H9 (cell line): ENCODE measurements around the gene ATG5. TPM values are rescaled to one million over a fixed set of nuclear protein-coding genes. Genes with fewer than 3 reads are reported as not detected.

Experiments
- DNase-seq: peaks from one replicate; pipeline ENCODE4 v3.0.0-alpha.2; 2017
- H2AFZ ChIP-seq: one replicate; pipeline ENCODE4 v1.6.1; 2013; ENCODE audit warnings: mild to moderate bottlenecking, low read length, control low read depth, moderate library complexity
- H2AK5ac ChIP-seq: 2 replicates; pipeline ENCODE4 v1.6.1; 2013; ENCODE audit warnings: low read length, control low read depth, mixed read lengths; ENCODE audit not compliant: insufficient read length
- H2BK120ac ChIP-seq: one replicate; pipeline ENCODE4 v1.6.1; 2013; ENCODE audit warnings: low read depth, mild to moderate bottlenecking, low read length, control low read depth, inconsistent platforms; ENCODE audit not compliant: poor library complexity, severe bottlenecking
- H2BK12ac ChIP-seq: 2 replicates; pipeline ENCODE4 v1.6.1; 2013; ENCODE audit warnings: low read length, control low read depth, mixed read lengths, low read depth; ENCODE audit not compliant: insufficient read length
- H2BK15ac ChIP-seq: 2 replicates; pipeline ENCODE4 v1.6.1; 2013; ENCODE audit warnings: low read depth, low read length, control low read depth
- H2BK20ac ChIP-seq: one replicate; pipeline ENCODE4 v1.6.1; 2013; ENCODE audit warnings: low read depth, mild to moderate bottlenecking, low read length, control low read depth, inconsistent platforms; ENCODE audit not compliant: poor library complexity, severe bottlenecking
- H2BK5ac ChIP-seq: 2 replicates; pipeline ENCODE4 v1.6.1; 2013; ENCODE audit warnings: low read length, control low read depth, mixed read lengths; ENCODE audit not compliant: insufficient read length
- H3K14ac ChIP-seq: 2 replicates; pipeline ENCODE4 v1.6.1; 2013; ENCODE audit warnings: low read length, control low read depth; ENCODE audit not compliant: insufficient read depth
- H3K18ac ChIP-seq: 2 replicates; pipeline ENCODE4 v1.6.1; 2013; ENCODE audit warnings: low read depth, mild to moderate bottlenecking, mixed read lengths, low read length, control low read depth; ENCODE audit not compliant: insufficient read length
- H3K23ac ChIP-seq: 2 replicates; pipeline ENCODE4 v1.6.1; 2013; ENCODE audit warnings: low read length, control low read depth, mixed read lengths, low read depth; ENCODE audit not compliant: insufficient read length
- H3K23me2 ChIP-seq: 2 replicates; pipeline ENCODE4 v1.6.1; 2013; ENCODE audit warnings: low read depth, mild to moderate bottlenecking, mixed read lengths, low read length, control low read depth; ENCODE audit not compliant: insufficient read length, poor library complexity, severe bottlenecking
- H3K27ac ChIP-seq: 2 replicates; pipeline ENCODE4 v1.5.1; 2013; ENCODE audit warnings: low read length, control low read depth, mixed read lengths, low read depth; ENCODE audit not compliant: insufficient read length
- H3K27me3 ChIP-seq: 2 replicates; pipeline ENCODE4 v1.6.1; 2013; ENCODE audit warnings: low read length, control low read depth, inconsistent platforms; ENCODE audit not compliant: insufficient read depth
- H3K4ac ChIP-seq: 2 replicates; pipeline ENCODE4 v1.6.1; 2013; ENCODE audit warnings: low read depth, mild to moderate bottlenecking, control low read depth, inconsistent platforms, low read length, moderate library complexity
- H3K4me1 ChIP-seq: 2 replicates; pipeline ENCODE4 v1.6.1; 2013; ENCODE audit warnings: low read length, control low read depth, inconsistent platforms; ENCODE audit not compliant: insufficient read depth
- H3K4me2 ChIP-seq: 2 replicates; pipeline ENCODE4 v1.6.1; 2013; ENCODE audit warnings: low read length, control low read depth, mixed read lengths; ENCODE audit not compliant: insufficient read length, insufficient read depth
- H3K56ac ChIP-seq: 2 replicates; pipeline ENCODE4 v1.6.1; 2013; ENCODE audit warnings: low read depth, mild to moderate bottlenecking, mixed read lengths, low read length, control low read depth; ENCODE audit not compliant: insufficient read length
- H3K79me1 ChIP-seq: 2 replicates; pipeline ENCODE4 v1.6.1; 2013; ENCODE audit warnings: low read depth, mild to moderate bottlenecking, moderate library complexity, low read length, control low read depth, inconsistent platforms; ENCODE audit not compliant: insufficient read depth, poor library complexity, severe bottlenecking
- H3K79me2 ChIP-seq: 2 replicates; pipeline ENCODE4 v1.6.1; 2013; ENCODE audit warnings: low read length, control low read depth, inconsistent platforms; ENCODE audit not compliant: insufficient read depth
- H3K9ac ChIP-seq: 2 replicates; pipeline ENCODE4 v1.6.1; 2013; ENCODE audit warnings: low read length, control low read depth, mixed read lengths; ENCODE audit not compliant: insufficient read length; ENCODE audit errors: extremely low read depth
- H3K9me3 ChIP-seq: one replicate; pipeline ENCODE4 v1.6.1; 2013; ENCODE audit warnings: low read depth, low read length, inconsistent platforms; ENCODE audit not compliant: control insufficient read depth
- H3T11ph ChIP-seq: one replicate; pipeline ENCODE4 v1.6.1; 2013; ENCODE audit warnings: mild to moderate bottlenecking, low read length, control low read depth, inconsistent platforms
- H4K20me1 ChIP-seq: one replicate; pipeline ENCODE4 v1.6.1; 2013; ENCODE audit not compliant: control insufficient read depth, insufficient read length, insufficient read depth
- H4K5ac ChIP-seq: 2 replicates; pipeline ENCODE4 v1.6.1; 2013; ENCODE audit warnings: low read depth, mild to moderate bottlenecking, mixed read lengths, low read length, control low read depth; ENCODE audit not compliant: insufficient read length
- H4K8ac ChIP-seq: replicated peaks from 2 replicates; pipeline ENCODE4 v1.6.1; 2013; ENCODE audit warnings: low read length, control low read depth, mixed read lengths, low read depth; ENCODE audit not compliant: insufficient read length
- H4K91ac ChIP-seq: 2 replicates; pipeline ENCODE4 v1.6.1; 2013; ENCODE audit warnings: low read depth, mild to moderate bottlenecking, moderate library complexity, mixed read lengths, low read length, control low read depth; ENCODE audit not compliant: insufficient read length
- H3K27ac Mint-ChIP-seq, 3 experiments: 2 replicates in 2 of 3; 3 replicates in 1 of 3; pipeline ENCODE4 v1.8.0; 2020 to 2021; ENCODE audit warnings: mixed read lengths in 3 of 3, mild to moderate bottlenecking in 1 of 3, moderate library complexity in 1 of 3
- H3K27me3 Mint-ChIP-seq: 2 replicates; pipeline ENCODE4 v1.8.0; 2021; ENCODE audit warnings: low read depth, mild to moderate bottlenecking, moderate library complexity, mixed read lengths
- H3K36me3 Mint-ChIP-seq, 3 experiments: 2 replicates in 2 of 3; 3 replicates in 1 of 3; pipeline ENCODE4 v1.8.0; 2020 to 2021; ENCODE audit warnings: low read depth in 3 of 3, mixed read lengths in 3 of 3; ENCODE audit not compliant: insufficient read depth in 1 of 3
- H3K4me1 Mint-ChIP-seq, 2 experiments: 2 replicates each; pipeline ENCODE4 v1.8.0; 2020; ENCODE audit warnings: mixed read lengths in 2 of 2
- H3K4me3 Mint-ChIP-seq, 2 experiments: 2 replicates in 1 of 2; 3 replicates in 1 of 2; pipeline ENCODE4 v1.8.0; 2020 to 2021; ENCODE audit warnings: mild to moderate bottlenecking in 2 of 2, mixed read lengths in 2 of 2, moderate library complexity in 1 of 2
- H3K9me3 Mint-ChIP-seq, 2 experiments: 2 replicates in 1 of 2; 3 replicates in 1 of 2; pipeline ENCODE4 v1.8.0; 2020; ENCODE audit warnings: mild to moderate bottlenecking in 2 of 2, mixed read lengths in 2 of 2, moderate library complexity in 1 of 2
- CTCF ChIP-seq: fragments of 200-600 bp; sonication (generic); conservative IDR thresholded peaks from 3 replicates; pipeline ENCODE4 v1.8.0; 2021; ENCODE audit warnings: antibody characterized with exemption, mild to moderate bottlenecking
- whole genome bisulfite sequencing: extraction: QIAGEN DNeasy Blood & Tissue Kit; methylation state at CpG from one replicate; pipeline ENCODE4 v1.1.7; 2013; ENCODE audit warnings: missing lambda C conversion rate, low lambda C conversion rate, mixed read lengths; ENCODE audit not compliant: insufficient read length; ENCODE audit errors: extremely low coverage; 5-methylcytosine and 5-hydroxymethylcytosine counted together
- total RNA-seq: library from RNA; stranded (reverse); gene quantifications from 2 replicates; pipeline ENCODE4 v1.2.1, GENCODE V29; 2021

Gene ATG5
- total RNA-seq, 1 experiment from 2014 or later = 36.7 TPM

GRCh38 chr6:106186172-106186571 is 139.4 kb downstream of the ATG5 start:
- Histone ChIP-seq H4K5ac (no peak overlapping the region), H3K4me2 (no peak overlapping the region), H2BK120ac (no peak overlapping the region), H3T11ph (no peak overlapping the region), H2BK20ac (no peak overlapping the region), H2AK5ac (no peak overlapping the region), H2BK15ac (no peak overlapping the region), H2BK5ac (no peak overlapping the region), H3K4ac (no peak overlapping the region), H3K27me3 (no peaks in the 10 kb centered on the region), H3K18ac (no peak overlapping the region), H4K91ac (no peak overlapping the region), H3K9me3 (no peaks in the 10 kb centered on the region), H3K79me1 (no peaks in the 10 kb centered on the region), H3K23me2 (no peaks in the 10 kb centered on the region), H3K9ac (no peak overlapping the region), H4K20me1 (no peaks in the 10 kb centered on the region), H3K14ac (no peak overlapping the region), H2AFZ (no peak overlapping the region), H3K23ac (no peak overlapping the region), H3K79me2 (no peaks in the 10 kb centered on the region), H3K56ac (no peak overlapping the region), H4K8ac (no peak overlapping the region), H3K27ac (no peak overlapping the region), H3K4me1 (no peaks in the 10 kb centered on the region), H2BK12ac (no peak overlapping the region)
- peaks cover 9 to 14% of the 10 kb centered on the region in 2 experiments for H3K4me1 Mint-ChIP-seq
- WGBS = no CpG with 5 or more reads among the region's 3 CpGs
- no peak for DNase-seq
- H3K36me3 Mint-ChIP-seq = peaks cover 0 to 9% (median 0%) of the 10 kb centered on the region in 3 experiments; a peak in 1 of 7 replicates
- TF ChIP-seq CTCF = no peak
- H3K27me3 Mint-ChIP-seq = no peaks in the 10 kb centered on the region
- H3K27ac Mint-ChIP-seq = peak overlapping the region in 1 of 3 experiments; percentile 73; a peak in 2 of 7 replicates
- H3K4me3 Mint-ChIP-seq = no peak overlapping the region
- no peaks in the 10 kb centered on the region for H3K9me3 Mint-ChIP-seq
